Measurements from ENCODE around the gene PFDN6. TPM values are rescaled to one million over a fixed set of nuclear protein-coding genes. Genes with fewer than 3 reads are reported as not detected.
A peak's percentile ranks its signal among the peaks of the same experiment; 100 is the strongest.

Gene PFDN6
- total and polyA plus RNA-seq, 9 of the 15 experiments (the other 6 are each of a cell fraction or from before 2014, with no cell fraction given), result 6.8 to 475 (median 216) TPM

GRCh38 chr6:33297406-33297955 is 8.1 kb downstream of the PFDN6 start (continued):
- TF ChIP-seq EGR1 (conservative IDR thresholded peaks at IDR 0.05) (peak; percentile 44; the same call in 1 of the 2 replicates), SETDB1 (IDR thresholded peaks at IDR 0.05; ENCODE audit: low read length) (no peak), MECOM (CRISPR knock-in tag; IDR thresholded peaks at IDR 0.05) (no peak), ZBTB9 (CRISPR knock-in tag; IDR thresholded peaks at IDR 0.05) (no peak), ZNF77 (CRISPR knock-in tag; IDR thresholded peaks at IDR 0.05) (no peak), E2F8 (IDR thresholded peaks at IDR 0.05; ENCODE audit: low read depth, partially characterized antibody) (no peak), STAT6 (CRISPR knock-in tag; IDR thresholded peaks at IDR 0.05) (peak; percentile 82; the same call in 1 of the 2 replicates), DPF2 (IDR thresholded peaks at IDR 0.05) (peak; percentile 20; the same call in 1 of the 2 replicates), MYBL2 (IDR thresholded peaks at IDR 0.05; ENCODE audit: low read depth) (no peak), MYBL2 (CRISPR knock-in tag; IDR thresholded peaks at IDR 0.05; ENCODE audit: borderline replicate concordance) (no peak), THRA (IDR thresholded peaks at IDR 0.05) (no peak), XRCC5 (IDR thresholded peaks at IDR 0.05; ENCODE audit: low read depth, low read length) (no peak), SAFB2 (IDR thresholded peaks at IDR 0.05; ENCODE audit: borderline replicate concordance, low read depth, low read length, severe bottlenecking) (no peak), STAT5A (IDR thresholded peaks at IDR 0.05; ENCODE audit: borderline replicate concordance, low read length) (no peak), ZKSCAN8 (CRISPR knock-in tag; IDR thresholded peaks at IDR 0.05) (no peak)
- TF ChIP-seq, protein P1, sequence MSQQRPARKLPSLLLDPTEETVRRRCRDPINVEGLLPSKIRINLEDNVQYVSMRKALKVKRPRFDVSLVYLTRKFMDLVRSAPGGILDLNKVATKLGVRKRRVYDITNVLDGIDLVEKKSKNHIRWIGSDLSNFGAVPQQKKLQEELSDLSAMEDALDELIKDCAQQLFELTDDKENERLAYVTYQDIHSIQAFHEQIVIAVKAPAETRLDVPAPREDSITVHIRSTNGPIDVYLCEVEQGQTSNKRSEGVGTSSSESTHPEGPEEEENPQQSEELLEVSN (IDR thresholded peaks at IDR 0.05; ENCODE audit: borderline replicate concordance in 1 of 2, extremely low read depth in 1 of 2, insufficient read depth in 1 of 2, insufficient read length in 1 of 2, low read depth in 1 of 2, low read length in 1 of 2, poor library complexity in 1 of 2, severe bottlenecking in 1 of 2), result no peak
- TF ChIP-seq, protein P2, sequence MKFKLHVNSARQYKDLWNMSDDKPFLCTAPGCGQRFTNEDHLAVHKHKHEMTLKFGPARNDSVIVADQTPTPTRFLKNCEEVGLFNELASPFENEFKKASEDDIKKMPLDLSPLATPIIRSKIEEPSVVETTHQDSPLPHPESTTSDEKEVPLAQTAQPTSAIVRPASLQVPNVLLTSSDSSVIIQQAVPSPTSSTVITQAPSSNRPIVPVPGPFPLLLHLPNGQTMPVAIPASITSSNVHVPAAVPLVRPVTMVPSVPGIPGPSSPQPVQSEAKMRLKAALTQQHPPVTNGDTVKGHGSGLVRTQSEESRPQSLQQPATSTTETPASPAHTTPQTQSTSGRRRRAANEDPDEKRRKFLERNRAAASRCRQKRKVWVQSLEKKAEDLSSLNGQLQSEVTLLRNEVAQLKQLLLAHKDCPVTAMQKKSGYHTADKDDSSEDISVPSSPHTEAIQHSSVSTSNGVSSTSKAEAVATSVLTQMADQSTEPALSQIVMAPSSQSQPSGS (CRISPR knock-in tag; IDR thresholded peaks at IDR 0.05), result no peak

Data from K562 (cell line).